HG03175 (cell line): Measurements from ENCODE around the gene CD79A.
A peak's percentile ranks its signal among the peaks of the same experiment; 100 is the strongest.

Experiments
- ATAC-seq: cut with Tn5 transposase; IDR thresholded peaks from one replicate; pipeline ENCODE4 v1.9.1; 2021; ENCODE audit warnings: mild to moderate bottlenecking, moderate library complexity; ENCODE audit not compliant: unreplicated experiment

CD79A gene

GRCh38 chr19:41876847-41877832, at the start of gene CD79A:
Gene CD79A, plus strand, starts transcription at chr19:41877279. Its CDS starts 26 bp downstream, at chr19:41877305.
- ATAC-seq, result peak; percentile 64

DNA sequence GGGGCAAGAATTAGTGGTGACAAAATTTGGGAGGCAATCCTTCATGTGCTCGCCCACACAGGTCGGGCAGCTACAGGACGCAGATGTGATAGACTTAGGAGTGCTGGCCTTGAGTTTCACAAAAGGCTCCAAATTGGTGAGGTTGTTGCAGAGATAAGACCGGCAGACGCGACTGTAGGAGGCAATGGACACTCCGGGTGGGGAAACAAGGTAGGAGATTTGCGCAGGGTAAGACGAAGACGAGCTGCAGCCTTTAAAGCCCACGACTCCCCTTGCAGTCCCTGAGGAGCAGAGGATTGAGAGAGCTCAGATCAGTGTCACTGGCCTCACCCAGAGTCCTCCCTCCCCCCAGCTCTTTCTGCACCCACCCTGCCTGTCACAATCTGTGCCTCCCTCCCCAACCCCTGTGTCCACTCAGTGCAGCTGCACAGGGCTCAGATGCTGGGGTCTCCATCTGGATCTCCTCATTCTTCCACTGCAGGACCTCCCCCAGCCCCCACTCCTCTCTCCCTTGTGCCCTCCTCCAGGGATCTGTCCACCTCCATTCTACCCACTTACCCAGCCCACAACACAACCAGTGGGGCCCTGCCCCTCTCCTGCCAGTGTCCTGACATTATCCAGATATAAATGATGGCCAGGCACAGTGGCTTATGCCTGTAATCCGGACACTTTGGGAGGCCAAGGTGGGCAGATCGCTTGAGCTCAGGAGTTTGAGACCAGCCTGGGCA, 38.9 kb upstream of the CD79A start:
- ATAC-seq, result no peak

GRCh38 chr19:41839211-41839610, 37.9 kb upstream of the CD79A start:
- ATAC-seq, result no peak

- ATAC-seq, result no peak
Observed at GRCh38 chr19:41843371-41843770, 33.7 kb upstream of the CD79A start.

GRCh38 chr19:41844601-41845000, 32.5 kb upstream of the CD79A start, which contains the start of gene LYPD4:
Gene LYPD4, minus strand, starts transcription at chr19:41844683. Its CDS starts 5,398 bp downstream, at chr19:41839285.
- ATAC-seq, result no peak

GRCh38 chr19:41845001-41845050, 32.3 kb upstream of the CD79A start, which contains the start of gene DMRTC2:
Gene DMRTC2, plus strand, starts transcription at chr19:41845042. Its CDS starts 2,387 bp downstream, at chr19:41847429.
- no peak for ATAC-seq

GRCh38 chr19:41845051-41845590, 32.0 kb upstream of the CD79A start:
- ATAC-seq, result no peak

DNA sequence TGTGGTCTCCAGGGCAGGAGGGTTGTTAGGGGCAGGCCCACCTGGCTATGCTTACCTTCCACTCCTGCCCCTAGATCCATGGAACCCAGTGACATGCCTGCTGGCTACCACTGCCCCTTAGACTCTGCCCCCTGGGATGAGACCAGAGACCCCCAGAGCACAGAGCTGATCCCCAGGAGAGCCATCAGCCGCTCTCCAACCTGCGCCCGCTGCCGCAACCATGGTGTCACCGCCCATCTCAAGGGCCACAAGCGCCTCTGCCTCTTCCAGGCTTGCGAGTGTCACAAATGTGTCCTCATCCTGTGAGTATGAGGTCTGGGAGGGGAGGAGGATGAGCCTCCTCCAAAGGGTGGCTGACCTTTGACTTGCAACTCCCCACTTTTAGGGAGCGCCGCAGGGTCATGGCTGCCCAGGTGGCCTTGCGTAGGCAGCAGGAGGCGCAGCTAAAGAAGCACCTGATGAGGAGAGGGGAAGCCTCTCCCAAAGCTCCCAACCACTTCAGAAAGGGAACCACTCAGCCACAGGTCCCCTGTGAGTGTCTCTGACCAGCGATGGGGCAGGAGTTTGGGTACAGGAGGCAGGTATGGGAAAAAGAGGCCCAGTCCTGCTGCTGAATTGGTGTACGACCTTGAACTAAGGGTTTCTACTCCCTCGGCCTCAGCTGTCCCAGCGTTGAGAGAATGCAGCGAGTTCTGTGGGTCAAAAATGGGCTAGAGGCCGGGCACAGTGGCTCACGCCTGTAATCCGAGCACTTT, 29.6 kb upstream of the CD79A start:
- ATAC-seq, result no peak

- ATAC-seq, result no peak
Observed at GRCh38 chr19:41848666-41849065, 28.4 kb upstream of the CD79A start.

GRCh38 chr19:41849067-41849466, 28.0 kb upstream of the CD79A start:
- no peak for ATAC-seq

GRCh38 chr19:41850381-41850780, 26.7 kb upstream of the CD79A start:
- no peak for ATAC-seq

DNA sequence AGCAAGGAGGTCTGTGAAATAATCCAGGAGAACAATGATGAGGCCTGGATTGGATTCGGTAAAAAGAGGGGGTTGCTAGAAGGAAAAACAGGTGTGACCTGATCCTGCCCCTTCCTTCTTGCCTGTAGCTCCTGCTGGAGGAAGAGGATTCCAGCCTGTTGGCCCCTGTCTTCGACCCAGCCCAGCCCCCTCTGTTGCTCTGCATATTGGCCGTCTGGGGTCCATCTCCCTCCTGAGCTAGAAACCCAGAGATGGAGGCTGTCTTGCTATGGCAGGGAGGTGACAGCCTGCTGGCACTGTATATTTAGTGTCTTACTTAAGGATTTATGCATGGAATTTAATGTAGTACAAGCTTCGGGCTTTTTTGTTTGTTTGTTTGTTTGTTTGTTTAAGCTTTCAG, 25.6 kb upstream of the CD79A start:
- ATAC-seq, result no peak

GRCh38 chr19:41853344-41853743, 23.7 kb upstream of the CD79A start:
- no peak for ATAC-seq

DNA sequence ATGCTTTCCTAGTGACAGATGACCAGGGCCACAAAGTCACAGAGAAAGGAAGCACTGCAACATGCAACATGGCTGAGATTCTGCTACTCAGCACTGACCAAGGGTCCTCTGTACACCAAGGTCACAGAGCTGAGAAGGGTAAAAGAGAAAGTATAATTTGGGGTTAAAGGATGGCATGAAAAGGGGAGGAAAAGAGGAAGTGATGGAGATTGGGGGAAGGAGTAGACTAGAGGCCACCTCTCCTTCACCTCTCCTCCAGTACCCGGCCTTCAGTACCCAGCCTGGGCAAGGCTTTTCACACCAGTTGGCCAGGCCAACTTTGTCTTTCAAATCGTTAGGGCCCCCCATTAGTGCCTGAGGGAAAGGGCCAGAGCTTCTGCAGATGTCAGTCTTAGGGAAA, 23.3 kb upstream of the CD79A start:
- no peak for ATAC-seq

DNA sequence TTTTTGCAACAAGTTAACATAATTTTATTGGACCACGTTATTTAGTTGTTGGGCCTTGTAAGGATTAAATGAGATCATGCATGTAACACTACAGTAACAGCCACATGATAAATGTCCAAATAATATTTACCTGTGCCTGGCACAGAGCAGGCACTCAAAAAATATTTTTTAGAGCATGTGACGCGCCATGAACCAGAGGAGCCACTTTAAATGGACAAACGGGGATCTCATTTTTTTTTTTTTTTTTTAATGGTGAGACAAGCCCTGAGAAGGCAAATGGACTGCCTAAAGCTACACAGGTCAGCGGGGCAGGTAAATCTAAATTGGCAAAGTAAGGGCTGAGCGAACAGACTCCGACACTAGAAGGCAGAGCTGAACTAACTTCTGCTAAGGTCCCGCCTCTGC, 17.9 kb upstream of the CD79A start:
- ATAC-seq, result no peak

- peak; percentile 78 for ATAC-seq
Observed at GRCh38 chr19:41859618-41860418, 17.3 kb upstream of the CD79A start, which contains the start of gene RPS19. Gene RPS19, plus strand, starts transcription at chr19:41860255. Its CDS starts 520 bp downstream, at chr19:41860775.

DNA sequence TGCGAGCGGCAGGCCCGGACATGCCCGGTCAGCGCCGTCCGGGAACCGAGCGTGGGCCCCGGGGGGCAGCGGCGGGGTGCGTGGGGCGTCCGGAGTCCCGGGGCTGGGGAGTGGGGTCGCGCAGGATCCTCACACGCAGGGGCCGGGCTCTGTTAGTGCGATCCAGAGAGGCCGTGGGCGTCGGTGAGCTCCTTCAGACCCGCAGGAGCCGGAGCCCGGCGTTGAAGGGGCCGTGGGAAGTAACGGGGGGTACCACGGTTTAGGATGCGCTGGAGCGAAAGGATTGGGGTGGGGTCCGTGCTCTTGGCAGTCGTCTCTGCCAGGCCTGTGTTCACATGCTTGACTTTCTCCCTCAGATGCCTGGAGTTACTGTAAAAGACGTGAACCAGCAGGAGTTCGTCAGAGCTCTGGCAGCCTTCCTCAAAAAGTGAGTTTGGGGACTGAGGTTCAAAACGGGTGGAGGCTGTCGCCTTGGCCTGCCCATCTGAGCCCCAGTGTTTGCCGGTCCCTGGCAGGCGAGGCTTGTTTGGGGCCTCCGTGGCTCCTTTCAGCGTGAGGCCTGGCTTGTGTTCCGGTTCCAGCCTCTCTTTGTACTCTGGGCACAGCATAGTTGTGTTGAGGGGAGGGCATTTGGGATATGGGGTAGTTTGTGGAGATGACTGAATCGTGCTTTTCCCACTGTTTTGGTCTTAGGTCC, 16.5 kb upstream of the CD79A start:
- ATAC-seq, result peak; percentile 40

DNA sequence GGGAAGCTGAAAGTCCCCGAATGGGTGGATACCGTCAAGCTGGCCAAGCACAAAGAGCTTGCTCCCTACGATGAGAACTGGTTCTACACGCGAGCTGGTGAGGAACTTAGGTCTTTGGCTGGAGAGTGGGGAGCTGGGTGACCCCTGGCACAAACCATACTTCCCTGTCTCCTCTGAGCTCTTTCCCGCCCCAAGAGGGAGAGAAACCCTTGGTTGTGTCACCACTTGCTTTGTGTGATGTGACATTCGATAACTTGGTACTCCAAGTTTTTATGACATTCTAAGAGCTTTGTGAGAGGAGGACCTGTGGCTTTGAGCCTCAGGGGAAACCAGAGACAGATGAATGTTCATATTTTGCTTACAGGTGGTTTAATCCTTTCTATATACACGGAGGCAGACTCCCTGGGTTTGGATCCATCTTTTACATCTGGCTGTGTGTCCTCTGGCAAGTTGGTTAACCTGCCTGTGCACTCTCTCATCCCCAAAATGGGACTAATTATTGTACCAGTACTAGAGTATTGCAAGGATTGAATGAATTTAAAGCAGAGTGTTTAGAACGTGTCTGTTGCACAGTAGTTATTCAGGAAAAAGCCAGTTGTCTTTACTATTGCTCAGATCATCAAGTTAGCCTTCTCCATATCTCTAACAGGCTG, 15.8 kb upstream of the CD79A start:
- no peak for ATAC-seq

DNA sequence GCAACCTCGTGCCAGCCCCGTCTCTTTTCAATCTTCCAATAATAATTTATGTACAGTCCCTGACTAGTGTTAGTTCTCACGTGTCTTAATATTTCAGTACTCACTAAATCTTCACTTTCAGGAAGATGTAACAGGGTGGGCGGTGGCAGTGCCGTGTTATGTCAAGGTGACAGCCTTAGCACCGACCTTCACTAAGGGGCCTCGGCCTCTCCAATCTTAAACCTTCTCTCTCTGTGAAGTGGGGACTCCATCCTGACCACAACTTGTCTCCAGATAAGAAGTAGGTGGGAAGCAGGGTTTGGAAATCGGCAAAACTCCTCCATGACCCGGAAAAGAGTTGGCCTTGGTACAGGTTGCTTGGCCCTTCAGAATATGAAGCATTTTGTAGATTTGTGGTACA, 15.2 kb upstream of the CD79A start:
- ATAC-seq, result no peak
